Measurements from ENCODE around the gene RPL10.

GRCh38 chrX:154379569-154379951, 18.6 kb upstream of the RPL10 start:
- TF ChIP-seq CTCF (IDR thresholded peaks at IDR 0.05; ENCODE audit: poor library complexity, severe bottlenecking) (no peak), POLR2AphosphoS5 (IDR thresholded peaks at IDR 0.05) (no peak), RAD21 (conservative IDR thresholded peaks at IDR 0.05) (no peak), EZH2 (IDR thresholded peaks at IDR 0.05; ENCODE audit: borderline replicate concordance, insufficient read depth, low read length, poor library complexity, severe bottlenecking) (no peak), MXI1 (conservative IDR thresholded peaks at IDR 0.05; ENCODE audit: poor library complexity, severe bottlenecking) (no peak), REST (IDR thresholded peaks at IDR 0.05; ENCODE audit: borderline replicate concordance) (peak; percentile 8), SMC3 (conservative IDR thresholded peaks at IDR 0.05; ENCODE audit: poor library complexity) (no peak), EP300 (conservative IDR thresholded peaks at IDR 0.05; ENCODE audit: poor library complexity, severe bottlenecking) (no peak), TAF1 (IDR thresholded peaks at IDR 0.05; ENCODE audit: low read depth) (no peak)

Measured in neural cell (in vitro differentiated cells).